GM19438 (cell line): Measurements from ENCODE around the gene XPC.
A peak's percentile ranks its signal among the peaks of the same experiment; 100 is the strongest.
"Not testable (repeated sequence)": the region's sequence is repeated elsewhere in the genome, so short reads cannot be mapped to it uniquely, and the experiment has no call there.

Source experiments
- ATAC-seq: cut with Tn5 transposase; IDR thresholded peaks from one replicate; pipeline ENCODE4 v1.9.1; 2021; ENCODE audit warnings: low read depth; ENCODE audit not compliant: unreplicated experiment

Gene XPC

DNA sequence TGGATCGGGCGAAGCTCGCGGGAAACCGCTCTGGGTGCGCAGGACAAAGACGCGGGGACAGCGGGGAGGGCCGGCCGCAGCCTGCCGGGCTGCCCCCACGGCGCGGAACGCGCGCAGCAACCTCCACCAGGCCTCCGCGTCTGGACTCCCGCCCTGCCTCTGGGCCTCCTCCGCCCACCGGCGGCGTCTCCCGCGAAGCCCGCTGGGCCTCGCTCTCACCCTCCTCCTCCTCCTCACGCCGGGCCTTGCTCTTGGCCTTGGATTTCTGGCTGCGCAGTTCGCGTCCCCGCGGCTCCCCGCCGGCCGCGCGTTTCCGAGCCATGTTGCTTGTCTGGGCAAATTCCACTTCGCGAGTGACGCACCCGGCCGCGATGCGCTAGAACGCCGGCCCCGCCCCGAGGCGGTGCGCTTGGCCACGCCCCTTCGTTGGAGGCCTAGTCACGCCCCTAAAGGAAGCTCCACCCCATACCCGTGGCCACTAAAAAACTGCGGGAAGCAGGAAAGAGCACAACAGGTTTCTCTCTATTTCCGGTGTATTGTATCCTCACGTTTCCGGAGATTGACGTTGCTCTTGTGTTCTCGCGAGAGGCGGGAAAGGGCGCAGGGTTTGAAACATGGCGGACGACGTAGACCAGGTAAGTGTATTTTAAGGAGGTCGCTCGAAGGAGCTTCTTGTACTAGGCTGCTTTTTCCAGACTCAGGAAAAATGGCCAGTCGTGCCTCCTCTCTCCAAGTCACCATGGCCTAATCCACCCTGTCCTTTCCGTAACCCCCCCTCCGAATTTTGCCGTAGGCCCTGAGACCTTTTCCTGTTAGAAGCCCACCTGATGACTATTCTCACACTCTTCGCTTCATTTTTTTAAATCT, at the start of gene XPC, which contains the start of gene LSM3:
TSS of gene XPC (minus strand) at position 355 of the 867 bp plus-strand sequence. CDS start at position 322, 33 bp downstream.
TSS of gene LSM3 (plus strand) at position 571 of the 867 bp plus-strand sequence. CDS start at position 615, 44 bp downstream.
- ATAC-seq = peak; percentile 88

DNA sequence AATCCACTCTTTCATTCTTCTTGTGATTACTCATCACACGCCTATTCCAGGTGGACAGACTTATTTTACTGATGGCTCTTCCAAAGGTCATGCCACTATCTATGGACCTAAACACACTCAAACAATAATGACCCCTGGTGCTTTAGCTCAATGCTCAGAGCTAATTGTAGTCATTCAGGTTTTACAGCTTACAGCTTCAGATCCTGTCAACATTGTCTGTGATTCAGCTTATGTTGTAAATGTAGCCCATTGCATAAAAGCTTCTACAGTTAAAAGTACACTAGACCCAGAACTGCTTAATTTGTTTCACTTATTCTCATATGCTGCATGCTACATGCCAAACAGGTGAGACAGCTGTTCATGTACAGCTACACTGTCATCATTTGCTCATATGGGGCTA, 49.5 kb upstream of the XPC start:
- ATAC-seq = no peak

DNA sequence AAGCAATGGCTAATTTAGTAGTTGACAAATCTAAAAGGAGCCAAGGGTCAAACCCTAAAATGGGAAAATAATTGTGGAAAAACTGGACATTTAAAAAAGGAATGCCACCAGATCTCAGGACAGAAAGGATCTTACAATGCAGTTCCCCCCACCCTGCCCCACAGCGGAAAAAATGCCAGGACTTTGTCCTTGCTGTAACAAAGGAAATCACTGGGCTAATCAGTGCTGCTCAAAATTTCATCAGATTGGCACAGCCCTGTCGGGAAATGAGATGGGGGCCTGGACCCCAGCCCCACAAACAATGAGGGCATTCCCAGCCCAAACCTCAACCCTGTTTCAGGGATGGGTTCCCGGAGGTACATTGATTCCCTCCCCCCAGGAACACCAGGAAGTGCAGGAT, 48.0 kb upstream of the XPC start:
- not testable (repeated sequence) for ATAC-seq

DNA sequence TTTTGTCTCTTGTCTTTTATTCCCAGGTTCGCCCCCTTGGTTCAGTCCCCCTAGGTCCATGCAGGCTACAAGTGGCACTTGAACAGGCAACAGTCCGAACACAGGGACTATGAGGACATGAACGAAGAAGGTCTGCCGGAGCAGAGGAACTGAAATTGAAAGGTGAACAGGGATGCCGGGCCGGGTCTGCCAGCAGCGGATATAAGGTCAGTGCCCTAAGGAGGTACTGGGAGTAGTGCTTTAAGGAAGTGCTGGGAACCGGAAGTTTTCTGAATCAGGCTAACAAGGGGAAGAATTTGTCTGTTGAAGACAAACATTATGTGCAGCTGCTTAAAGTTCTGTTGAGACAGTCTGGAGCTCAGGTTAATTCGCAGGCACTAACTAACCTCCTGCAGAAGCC, 47.0 kb upstream of the XPC start:
- ATAC-seq = no peak

DNA sequence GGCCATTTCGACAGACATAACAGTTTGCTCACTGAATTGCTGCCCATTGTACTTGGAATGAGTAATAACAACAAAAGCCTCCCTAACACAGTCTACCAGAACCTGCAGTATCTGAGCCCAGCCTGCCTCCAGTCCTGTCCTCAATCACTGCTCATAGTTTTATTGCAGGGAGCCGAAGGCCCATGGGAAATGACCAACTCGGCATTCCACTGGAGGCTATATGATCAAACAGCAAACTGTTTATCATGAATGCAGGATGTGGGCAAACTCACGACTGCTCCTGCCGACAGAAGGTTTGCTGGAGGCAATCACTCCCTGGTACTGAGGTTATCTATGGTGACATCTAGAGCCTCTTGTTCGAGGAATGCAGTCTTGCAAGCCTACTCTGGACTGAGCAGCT, 46.5 kb upstream of the XPC start:
- no peak for ATAC-seq

DNA sequence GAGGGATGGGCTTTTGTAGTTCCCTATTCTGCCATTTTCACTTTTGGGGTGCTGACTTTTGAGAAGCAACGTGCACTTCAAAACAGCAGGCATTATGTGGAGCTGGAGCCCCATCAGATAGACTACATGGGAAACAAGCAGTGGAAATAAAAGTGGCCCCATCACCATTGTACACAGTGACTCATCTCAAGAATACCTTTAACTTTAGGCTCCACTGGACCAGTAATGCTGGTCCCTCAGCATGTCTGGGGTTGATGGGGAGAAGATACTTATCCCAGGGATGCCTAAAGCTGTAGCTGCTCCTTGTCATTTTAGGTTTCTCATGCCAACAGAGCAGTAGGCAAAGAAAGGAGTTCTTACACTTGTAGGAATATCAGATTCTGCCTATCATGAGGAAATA, 45.2 kb upstream of the XPC start:
- no peak for ATAC-seq

DNA sequence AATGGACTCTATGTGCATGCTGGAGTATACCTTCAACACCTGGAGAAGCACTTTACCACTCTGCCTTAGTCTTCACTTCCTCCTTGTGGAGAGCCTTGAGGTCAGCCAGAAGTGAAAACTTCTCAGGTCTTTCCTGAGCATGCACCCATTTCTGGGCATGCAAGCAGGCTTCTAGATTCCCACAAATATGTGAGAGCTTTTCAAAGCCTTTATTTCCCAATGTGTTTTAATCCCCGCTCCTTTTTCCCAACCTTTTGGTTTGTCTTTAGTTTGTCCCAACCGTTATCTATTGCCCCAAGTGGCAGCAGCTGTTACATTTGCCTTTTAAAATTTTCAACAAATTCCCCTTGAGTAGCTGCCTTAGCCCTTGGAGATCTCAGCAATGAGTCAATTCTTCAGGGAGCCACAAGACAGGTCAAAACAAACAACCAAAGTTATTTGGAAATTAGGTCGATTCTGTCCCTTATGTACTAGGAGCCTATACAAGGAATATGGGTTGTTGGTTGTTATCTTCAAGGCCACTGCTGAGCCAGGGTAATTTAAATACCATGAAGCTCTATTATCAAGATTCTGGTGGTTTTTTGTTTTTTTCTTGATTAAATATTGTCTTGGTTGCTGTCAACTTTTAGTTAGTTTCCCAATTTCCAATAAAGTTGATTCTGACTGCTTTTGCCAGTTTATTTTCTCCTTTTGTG, 44.6 kb upstream of the XPC start:
- ATAC-seq = no peak

DNA sequence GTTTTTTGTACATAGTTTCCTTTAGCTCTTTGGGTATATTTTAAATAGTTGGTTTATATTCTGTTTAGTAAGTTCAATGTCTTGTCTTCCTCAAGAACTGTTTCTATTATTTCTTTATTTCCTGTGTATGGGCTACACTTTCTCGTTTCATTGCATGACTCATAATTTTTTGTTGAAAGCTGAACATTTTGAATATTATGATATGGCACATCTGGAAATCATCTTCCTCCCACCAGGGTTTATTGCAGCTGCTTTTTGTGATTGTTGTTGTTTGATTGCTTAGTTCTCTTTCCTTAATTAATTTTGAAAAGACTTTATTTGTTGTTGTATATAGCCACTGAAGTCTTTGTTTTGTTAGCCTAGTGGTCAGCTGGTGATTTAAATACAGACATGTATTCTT, 44.1 kb upstream of the XPC start:
- no peak for ATAC-seq

DNA sequence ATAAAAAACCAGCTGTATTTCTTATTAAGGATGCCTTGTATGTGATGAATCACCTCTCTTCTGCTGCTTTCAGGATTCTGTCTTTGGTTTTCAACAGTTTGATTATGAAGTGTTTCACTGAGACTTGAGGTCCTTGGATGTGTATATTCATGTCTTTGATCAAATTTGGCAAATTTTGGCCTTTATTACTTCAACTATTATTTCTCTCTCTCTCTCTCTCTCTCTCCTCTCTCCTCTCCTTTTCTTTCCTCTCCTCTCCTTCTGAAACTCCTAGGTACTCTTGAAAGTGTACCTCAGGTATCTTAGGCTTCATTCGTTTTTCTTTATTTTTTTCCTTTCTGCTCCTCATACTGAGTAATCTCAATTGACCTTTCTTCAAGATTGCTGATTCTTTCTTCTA, 43.5 kb upstream of the XPC start:
- ATAC-seq = no peak

DNA sequence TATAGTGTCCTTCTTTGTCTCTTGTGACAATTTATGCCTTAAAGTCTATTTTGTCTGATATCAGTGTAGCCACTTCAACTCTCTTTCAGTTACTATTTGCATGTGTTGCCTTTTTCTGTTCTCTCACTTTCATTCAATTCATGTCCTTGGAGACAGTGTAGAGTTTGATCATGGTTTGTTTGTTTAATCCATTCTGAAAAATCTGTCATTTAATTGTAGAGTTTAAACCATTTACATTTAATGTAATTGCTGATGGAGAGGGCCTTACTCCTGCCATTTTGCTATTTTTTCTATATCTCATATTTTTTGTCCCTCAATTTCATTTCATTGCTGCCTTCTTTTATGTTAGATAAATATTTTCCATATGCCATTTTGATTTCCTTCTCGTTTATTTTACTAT, 42.5 kb upstream of the XPC start:
- ATAC-seq = no peak

DNA sequence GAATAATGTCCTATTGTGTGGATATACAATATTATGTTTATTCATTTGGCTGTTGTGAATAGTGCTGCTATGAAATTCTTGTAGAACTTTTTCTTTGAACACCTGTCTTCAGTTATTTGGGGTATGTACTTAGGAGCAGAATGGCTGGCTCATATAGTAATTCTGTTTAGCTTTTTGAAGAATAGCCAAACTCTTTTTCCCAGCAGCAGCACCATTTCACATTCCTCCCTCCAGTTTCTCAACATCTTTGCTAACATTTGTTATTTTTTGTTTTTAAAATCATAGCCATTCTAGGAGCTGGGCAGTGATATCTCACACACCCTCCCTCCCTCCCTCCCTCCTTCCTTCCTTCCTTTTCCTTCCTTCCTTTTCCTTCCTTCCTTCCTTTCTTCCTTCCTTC, 40.0 kb upstream of the XPC start:
- no peak for ATAC-seq

DNA sequence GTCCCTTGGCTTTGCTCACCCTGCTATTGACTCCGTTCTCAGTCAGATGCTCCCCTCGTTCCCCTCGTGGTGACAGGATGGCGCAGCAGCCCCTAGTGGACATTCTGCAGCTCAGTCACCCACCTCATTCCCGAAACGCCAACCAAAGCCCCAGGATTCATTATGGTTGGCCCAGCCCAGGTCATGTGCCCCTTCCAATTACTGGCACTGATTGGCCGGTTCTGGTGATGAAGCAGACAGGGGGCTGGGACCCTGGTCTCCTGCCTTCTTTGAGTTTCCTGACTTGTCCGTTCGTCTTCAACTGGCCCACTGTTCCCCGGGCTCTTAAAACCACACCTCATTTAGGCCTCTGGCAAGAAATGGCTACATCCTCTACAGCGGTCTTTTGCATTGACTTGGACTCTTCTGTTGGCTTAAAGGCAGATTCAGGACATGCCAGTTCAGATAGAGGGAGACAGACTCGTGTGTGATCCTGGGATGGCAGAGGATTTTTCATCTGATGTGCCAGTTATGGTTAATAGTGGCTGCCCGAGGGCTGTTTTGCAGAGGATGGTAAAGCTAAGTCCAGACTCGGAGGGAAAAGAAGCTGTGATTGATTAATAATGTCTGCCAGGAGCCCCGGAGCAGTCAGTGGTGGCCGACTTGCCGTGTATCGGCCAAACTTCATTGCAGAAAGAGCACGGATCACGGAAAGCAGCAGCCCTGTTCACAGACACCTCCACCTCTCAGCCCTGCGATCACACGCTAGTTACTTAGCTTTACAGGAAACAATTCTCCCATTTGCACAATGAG, 38.1 kb upstream of the XPC start:
- ATAC-seq = no peak

DNA sequence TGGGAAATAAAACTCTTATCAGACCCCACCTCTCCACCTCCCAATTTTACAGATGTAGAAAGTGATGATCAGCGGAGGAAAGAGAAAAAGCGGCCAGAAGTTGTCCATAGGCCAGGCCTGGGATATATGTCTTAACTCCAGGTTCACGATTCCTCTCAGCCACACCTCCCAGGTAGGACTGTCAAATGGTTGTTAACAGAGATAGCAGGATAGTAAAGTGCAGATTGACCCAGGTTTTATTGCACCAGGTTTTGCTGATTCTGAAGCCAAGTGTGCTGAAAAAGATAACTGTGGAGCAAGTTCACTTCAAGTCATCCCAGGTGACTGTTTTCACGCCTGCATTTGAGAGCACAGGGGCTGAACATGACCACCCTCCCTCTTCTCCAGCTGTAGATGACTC, 36.4 kb upstream of the XPC start:
- ATAC-seq = no peak

DNA sequence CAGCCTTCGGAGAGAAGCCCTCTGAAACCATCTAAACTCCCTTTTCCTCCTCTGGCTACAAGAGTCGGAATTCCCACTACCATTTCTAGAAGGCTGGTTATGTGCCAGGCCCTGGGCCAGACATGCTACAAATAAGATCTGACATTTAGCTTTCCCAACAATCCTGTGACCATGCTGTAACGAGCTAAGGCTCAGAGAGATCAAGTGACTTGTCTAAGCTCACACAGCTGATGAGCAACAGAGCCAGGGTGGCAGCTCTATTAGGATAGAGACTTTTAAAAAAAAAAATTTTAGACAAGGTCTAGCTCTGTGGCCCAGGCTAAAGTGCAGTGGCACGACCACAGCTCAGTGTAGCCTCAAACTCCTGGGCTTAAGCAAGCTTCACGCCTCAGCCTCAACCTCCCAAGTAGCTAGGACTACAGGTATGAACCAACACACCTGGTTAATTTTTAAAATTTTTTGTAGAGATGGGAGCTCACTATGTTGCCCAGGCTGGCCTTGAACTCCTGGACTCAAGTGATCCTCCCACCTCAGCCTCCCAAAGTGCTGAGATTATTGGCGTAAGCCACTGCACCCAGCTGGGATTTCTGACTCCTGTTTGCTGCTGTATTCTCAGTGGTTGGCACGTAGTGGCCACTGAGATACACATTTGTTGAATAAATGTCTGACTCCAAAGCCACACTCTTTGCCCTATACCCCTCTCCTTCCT, 34.8 kb upstream of the XPC start:
- ATAC-seq = no peak

DNA sequence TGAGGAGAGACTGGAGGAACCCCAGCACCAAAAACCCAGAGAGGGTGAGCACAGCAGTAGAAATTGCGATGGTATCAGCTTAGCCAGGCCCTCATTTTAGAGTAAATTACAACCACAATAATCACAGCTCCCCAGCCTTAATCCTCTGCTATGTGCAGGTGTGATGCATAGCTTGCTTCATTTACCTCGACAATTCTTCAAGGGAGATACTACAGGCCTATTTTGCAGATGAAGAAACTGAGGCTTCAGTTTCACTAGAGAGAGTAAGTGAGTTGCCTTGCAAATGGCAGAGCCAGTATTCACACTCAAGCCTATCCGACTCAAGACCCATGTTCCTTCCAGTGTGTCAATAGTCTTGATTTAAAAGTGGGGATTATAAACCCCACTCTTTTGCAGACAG, 33.6 kb upstream of the XPC start:
- no peak for ATAC-seq

DNA sequence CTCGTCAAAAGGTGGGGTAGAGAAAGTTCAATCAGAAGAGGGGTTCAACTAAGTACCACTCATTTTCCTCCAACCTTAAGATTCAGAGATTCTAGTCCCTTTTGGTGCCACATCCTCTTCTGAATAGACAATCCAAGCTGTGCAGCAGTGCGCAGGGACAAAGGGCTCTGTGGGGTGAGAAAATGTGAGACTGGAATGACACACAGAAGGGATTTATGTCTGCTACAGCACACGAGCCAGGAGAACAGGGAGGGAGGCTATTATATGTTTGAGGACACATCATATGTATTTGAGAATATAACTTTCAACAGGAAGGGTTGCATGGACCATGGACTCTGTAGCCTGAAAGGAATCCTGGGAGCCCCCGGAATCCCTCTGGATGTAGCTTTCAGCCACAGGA, 33.2 kb upstream of the XPC start:
- ATAC-seq = no peak

DNA sequence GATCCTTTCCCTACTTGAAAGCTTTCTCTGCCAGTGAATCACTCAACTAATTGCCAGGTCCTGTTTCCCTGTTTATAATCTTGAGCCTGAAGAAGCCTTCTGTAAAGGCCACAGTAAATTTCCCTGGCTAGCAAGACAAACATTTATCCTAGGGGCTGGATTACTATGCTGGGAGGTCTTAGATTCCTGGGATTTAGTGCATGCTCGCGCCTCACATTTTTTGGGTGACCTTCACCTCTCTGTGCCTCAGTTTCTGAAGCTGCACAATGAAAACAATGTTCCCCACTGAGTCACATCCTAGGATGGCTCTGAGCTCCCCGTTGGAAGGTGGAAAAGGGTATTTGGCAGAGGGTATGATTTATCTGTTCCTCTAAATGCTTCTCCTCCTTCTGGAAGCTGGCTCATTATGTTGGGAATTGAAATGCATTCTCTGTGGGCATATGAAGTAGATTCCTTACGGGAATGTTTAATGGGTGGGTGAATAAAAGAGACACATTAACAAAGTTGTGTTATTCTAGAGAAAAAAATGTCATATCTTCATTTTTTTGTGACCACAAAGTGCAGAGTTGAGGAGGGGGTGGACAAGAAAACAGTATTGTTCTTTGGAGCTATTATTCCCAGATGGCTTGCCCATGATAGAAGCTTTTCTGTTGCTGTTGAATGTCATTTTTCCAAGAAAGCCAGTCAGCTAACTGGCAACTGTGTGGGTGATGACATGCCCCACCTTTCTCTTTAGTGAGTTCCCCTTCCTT, 32.6 kb upstream of the XPC start:
- ATAC-seq = no peak

DNA sequence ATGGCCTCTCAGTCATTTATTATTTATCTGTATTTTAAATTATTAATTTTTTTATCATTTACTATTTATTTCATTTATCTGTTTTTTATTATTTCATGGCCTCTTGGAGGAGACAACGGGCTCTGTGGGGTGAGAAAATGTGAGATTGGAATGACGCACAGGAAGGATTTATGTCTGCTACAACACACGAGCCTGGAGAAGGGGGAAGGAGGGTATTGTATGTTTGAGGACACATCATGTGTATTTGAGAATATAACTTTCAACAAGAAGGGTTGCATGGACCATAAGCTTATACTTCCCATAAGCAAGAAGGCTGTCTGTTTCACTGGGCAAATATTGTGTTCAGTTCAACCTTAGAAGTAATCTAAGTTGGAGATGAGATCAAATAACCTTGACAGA, 31.9 kb upstream of the XPC start:
- ATAC-seq = no peak

DNA sequence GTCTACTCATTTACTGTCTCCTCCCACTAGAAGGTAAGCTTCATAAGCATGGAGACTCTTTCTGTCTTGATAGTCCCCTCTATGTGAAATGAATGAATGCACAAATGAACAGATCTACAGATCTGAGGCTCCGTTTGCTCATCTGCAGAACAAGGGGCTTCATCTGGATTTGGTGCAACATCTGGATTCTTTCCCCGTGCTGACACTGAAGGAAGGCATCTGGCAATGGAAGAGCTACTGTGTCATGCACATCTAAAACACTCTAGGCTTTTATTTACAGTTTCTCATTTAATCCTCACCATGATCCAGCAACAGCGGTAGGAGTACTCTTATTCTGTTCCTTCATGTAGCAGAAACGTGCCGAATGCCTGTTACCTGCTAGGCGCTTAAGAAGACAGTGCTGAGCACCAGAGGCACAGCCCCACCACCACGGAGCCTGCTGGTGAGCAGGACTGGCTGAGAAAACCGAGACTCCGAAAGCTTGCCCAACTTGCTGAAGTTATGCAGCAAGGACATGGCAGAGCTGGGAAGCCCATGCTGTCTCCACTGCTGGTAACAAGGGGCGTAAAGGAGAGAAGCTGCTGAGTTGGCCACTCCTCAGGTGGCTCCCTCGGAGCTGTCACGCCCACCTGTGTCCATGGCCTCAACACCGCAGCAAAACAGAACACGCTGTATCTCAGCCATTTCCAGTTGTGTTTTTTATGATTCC, 31.3 kb upstream of the XPC start:
- ATAC-seq = no peak
